ENCODE results near the gene BCL6. TPM values are rescaled to one million over a fixed set of nuclear protein-coding genes. Genes with fewer than 3 reads are reported as not detected.

Gene BCL6
- total RNA-seq, 2 experiments from 2014 or later, result 12.1 to 13.2 TPM

- Mint-ChIP-seq H3K4me1 (peaks cover 48% of the 10 kb centered on the region), H3K27ac (no peak overlapping the region), H3K36me3 (peaks cover 9% of the 10 kb centered on the region), H3K9me3 (ENCODE audit: low read depth) (no peaks in the 10 kb centered on the region), H3K4me3 (no peak overlapping the region), H3K27me3 (no peaks in the 10 kb centered on the region)
- ATAC-seq (no peak), DNase-seq (no peak)
- CTCF ChIA-PET, result no interaction called here
Observed at GRCh38 chr3:187774185-187774789, 29.0 kb upstream of the BCL6 start.

- no peaks in the 10 kb centered on the region for H3K27me3 Mint-ChIP-seq
- DNase-seq (no peak), ATAC-seq (no peak)
- H3K4me3 Mint-ChIP-seq, result no peak overlapping the region
- peaks cover 44% of the 10 kb centered on the region for H3K4me1 Mint-ChIP-seq
- CTCF ChIA-PET, result no interaction called here
- peaks cover 12% of the 10 kb centered on the region for H3K36me3 Mint-ChIP-seq
- no peaks in the 10 kb centered on the region for H3K9me3 Mint-ChIP-seq (ENCODE audit: low read depth)
- no peak overlapping the region for H3K27ac Mint-ChIP-seq
Observed at GRCh38 chr3:187773233-187774184, 28.2 kb upstream of the BCL6 start.

GRCh38 chr3:187770224-187770623 is 25.0 kb upstream of the BCL6 start:
- ATAC-seq, result peak; percentile 33
- DNase-seq, result no peak
- Mint-ChIP-seq H3K4me3 (no peak overlapping the region), H3K9me3 (ENCODE audit: low read depth) (peaks cover 4% of the 10 kb centered on the region), H3K27ac (peak overlapping the region; percentile 9), H3K36me3 (peaks cover 14% of the 10 kb centered on the region), H3K4me1 (peaks cover 24% of the 10 kb centered on the region), H3K27me3 (no peaks in the 10 kb centered on the region)
- CTCF ChIA-PET, result no interaction called here

- DNase-seq (no peak), ATAC-seq (no peak)
- CTCF ChIA-PET, result interaction anchor here (1.1 kb wide), 1 partner anchor 31 kb away, joined by 3 read pairs; no protein-coding TSS in a partner anchor
- Mint-ChIP-seq H3K4me1 (peaks cover 24% of the 10 kb centered on the region), H3K9me3 (ENCODE audit: low read depth) (peaks cover 4% of the 10 kb centered on the region), H3K36me3 (peaks cover 14% of the 10 kb centered on the region), H3K27me3 (no peaks in the 10 kb centered on the region), H3K4me3 (no peak overlapping the region), H3K27ac (no peak overlapping the region)
Observed at GRCh38 chr3:187769771-187770170, 24.5 kb upstream of the BCL6 start.

- H3K9me3 Mint-ChIP-seq (ENCODE audit: low read depth), result peaks cover 4% of the 10 kb centered on the region
- peaks cover 16% of the 10 kb centered on the region for H3K4me1 Mint-ChIP-seq
- no peak overlapping the region for H3K4me3 Mint-ChIP-seq
- DNase-seq (no peak), ATAC-seq (no peak)
- peaks cover 11% of the 10 kb centered on the region for H3K36me3 Mint-ChIP-seq
- H3K27ac Mint-ChIP-seq, result no peak overlapping the region
- CTCF ChIA-PET, result no interaction called here
- H3K27me3 Mint-ChIP-seq, result no peaks in the 10 kb centered on the region
Observed at GRCh38 chr3:187767266-187768012, 22.2 kb upstream of the BCL6 start.

GRCh38 chr3:187765342-187765741 is 20.1 kb upstream of the BCL6 start:
- no peak overlapping the region for H3K4me3 Mint-ChIP-seq
- peaks cover 14% of the 10 kb centered on the region for H3K36me3 Mint-ChIP-seq
- peaks cover 4% of the 10 kb centered on the region for H3K9me3 Mint-ChIP-seq (ENCODE audit: low read depth)
- CTCF ChIA-PET, result no interaction called here
- DNase-seq, result no peak
- H3K27ac Mint-ChIP-seq, result no peak overlapping the region
- peaks cover 5% of the 10 kb centered on the region for H3K27me3 Mint-ChIP-seq
- H3K4me1 Mint-ChIP-seq, result peaks cover 14% of the 10 kb centered on the region
- ATAC-seq, result no peak

GRCh38 chr3:187763850-187764648 is 18.8 kb upstream of the BCL6 start:
- Mint-ChIP-seq H3K36me3 (peaks cover 14% of the 10 kb centered on the region), H3K4me3 (no peak overlapping the region), H3K9me3 (ENCODE audit: low read depth) (peaks cover 4% of the 10 kb centered on the region), H3K27ac (no peak overlapping the region), H3K4me1 (peaks cover under 1% of the 10 kb centered on the region), H3K27me3 (peaks cover 5% of the 10 kb centered on the region)
- ATAC-seq (no peak), DNase-seq (no peak)
- CTCF ChIA-PET, result interaction anchor here (1.0 kb wide), 1 partner anchor 36 kb away, joined by 3 read pairs; no protein-coding TSS in a partner anchor

GRCh38 chr3:187762792-187763191 is 17.5 kb upstream of the BCL6 start:
- no peak for ATAC-seq
- no peak overlapping the region for H3K27ac Mint-ChIP-seq
- no peaks in the 10 kb centered on the region for H3K4me1 Mint-ChIP-seq
- CTCF ChIA-PET, result interaction anchor here (1.0 to 1.5 kb wide), 2 partner anchors 17 to 37 kb away, joined by 3 to 5 read pairs; partner anchors contain the start of gene BCL6
- peaks cover 4% of the 10 kb centered on the region for H3K9me3 Mint-ChIP-seq (ENCODE audit: low read depth)
- no peak overlapping the region for H3K4me3 Mint-ChIP-seq
- peaks cover 12% of the 10 kb centered on the region for H3K36me3 Mint-ChIP-seq
- DNase-seq, result no peak
- H3K27me3 Mint-ChIP-seq, result peaks cover 5% of the 10 kb centered on the region

GRCh38 chr3:187759601-187760000 is 14.3 kb upstream of the BCL6 start:
- H3K4me1 Mint-ChIP-seq, result no peaks in the 10 kb centered on the region
- H3K9me3 Mint-ChIP-seq (ENCODE audit: low read depth), result no peaks in the 10 kb centered on the region
- DNase-seq, result no peak
- CTCF ChIA-PET, result interaction anchor here (0.7 to 1.7 kb wide), 3 partner anchors 9 to 19 kb away, joined by 3 to 5 read pairs (median 5); no protein-coding TSS in a partner anchor
- no peak for ATAC-seq
- H3K4me3 Mint-ChIP-seq, result no peak overlapping the region
- H3K36me3 Mint-ChIP-seq, result peaks cover 13% of the 10 kb centered on the region
- no peak overlapping the region for H3K27ac Mint-ChIP-seq
- peaks cover 5% of the 10 kb centered on the region for H3K27me3 Mint-ChIP-seq

- DNase-seq (no peak), ATAC-seq (no peak)
- Mint-ChIP-seq H3K27ac (no peak overlapping the region), H3K36me3 (peaks cover 13% of the 10 kb centered on the region), H3K9me3 (ENCODE audit: low read depth) (no peaks in the 10 kb centered on the region), H3K4me1 (peaks cover 1% of the 10 kb centered on the region), H3K4me3 (no peak overlapping the region), H3K27me3 (peaks cover 5% of the 10 kb centered on the region)
- CTCF ChIA-PET, result interaction anchor here (1.5 to 1.7 kb wide), 2 partner anchors 10 to 18 kb away, joined by 3 to 5 read pairs; no protein-coding TSS in a partner anchor
Observed at GRCh38 chr3:187758318-187758955, 13.2 kb upstream of the BCL6 start.

- Mint-ChIP-seq H3K4me3 (no peak overlapping the region), H3K4me1 (peaks cover 31% of the 10 kb centered on the region), H3K9me3 (ENCODE audit: low read depth) (no peaks in the 10 kb centered on the region), H3K27me3 (no peaks in the 10 kb centered on the region), H3K27ac (no peak overlapping the region), H3K36me3 (peaks cover 8% of the 10 kb centered on the region)
- DNase-seq, result no peak
- no peak for ATAC-seq
- CTCF ChIA-PET, result interaction anchor here (1.6 to 1.7 kb wide), 2 partner anchors 15 to 285 kb away, joined by 3 to 5 read pairs; no protein-coding TSS in a partner anchor
Observed at GRCh38 chr3:187753516-187753915, 8.2 kb upstream of the BCL6 start.

GRCh38 chr3:187750513-187751123 is 5.3 kb upstream of the BCL6 start:
- H3K9me3 Mint-ChIP-seq (ENCODE audit: low read depth), result no peaks in the 10 kb centered on the region
- no peaks in the 10 kb centered on the region for H3K27me3 Mint-ChIP-seq
- no peak overlapping the region for H3K4me3 Mint-ChIP-seq
- ATAC-seq (no peak), DNase-seq (no peak)
- H3K27ac Mint-ChIP-seq, result no peak overlapping the region
- peaks cover 45% of the 10 kb centered on the region for H3K4me1 Mint-ChIP-seq
- CTCF ChIA-PET, result interaction anchor here (0.7 to 6.3 kb wide), 8 partner anchors 9 to 1204 kb away, joined by 3 to 112 read pairs (median 4); no protein-coding TSS in a partner anchor
- H3K36me3 Mint-ChIP-seq, result peaks cover 3% of the 10 kb centered on the region

All from activated CD8-positive, alpha-beta memory T cell treated with anti-CD3 and anti-CD28 coated beads, Interleukin-2, amount 10 ng/mL, durations not matched to agents 7 days and 5 days (primary cell).